Measurements from ENCODE around the gene MCM5.
A peak's percentile ranks its signal among the peaks of the same experiment; 100 is the strongest.
"Not testable (repeated sequence)": the region's sequence is repeated elsewhere in the genome, so short reads cannot be mapped to it uniquely, and the experiment has no call there.

The MCM5 gene

DNA sequence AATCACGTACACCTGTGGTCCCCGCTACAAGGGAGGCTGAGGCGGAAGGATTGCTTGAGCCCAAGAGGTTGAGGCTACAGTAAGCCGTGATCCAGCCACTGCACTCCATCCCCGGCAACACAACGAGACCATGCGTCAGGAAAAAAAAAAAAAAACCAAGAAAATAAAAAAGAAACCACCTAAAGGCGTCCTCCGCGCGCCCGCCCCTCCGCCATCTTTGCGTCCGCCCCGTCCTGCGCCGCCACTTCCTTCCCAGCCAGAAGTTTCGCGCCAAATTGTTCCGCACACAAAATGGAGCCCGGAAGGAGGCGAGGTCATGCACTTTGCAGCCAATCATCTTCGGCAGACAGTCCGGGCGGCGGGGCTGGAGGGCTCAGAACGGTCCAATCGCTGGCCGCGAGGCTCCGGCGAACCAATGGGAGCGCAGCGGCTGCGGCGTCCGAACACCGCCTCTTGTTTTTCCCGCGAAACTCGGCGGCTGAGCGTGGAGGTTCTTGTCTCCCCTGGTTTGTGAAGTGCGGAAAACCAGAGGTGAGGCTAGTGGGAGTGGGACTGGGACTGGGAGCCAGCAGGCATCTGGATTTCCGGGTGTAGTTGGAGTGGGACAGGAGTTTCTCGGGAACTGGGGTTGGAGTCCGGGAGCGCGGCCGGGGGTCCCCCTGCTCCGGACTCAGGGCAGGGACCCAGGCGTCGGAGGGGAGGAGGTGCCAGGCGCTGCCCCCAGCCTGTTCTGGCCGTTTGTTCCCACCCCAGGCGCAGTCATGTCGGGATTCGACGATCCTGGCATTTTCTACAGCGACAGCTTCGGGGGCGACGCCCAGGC is at the start of gene MCM5:
TSS of gene MCM5 (plus strand) at position 463 of the 823 bp plus-strand sequence. CDS start at position 762, 299 bp downstream.
- peak; percentile 98 for DNase-seq (ENCODE audit: low spot score)

DNA sequence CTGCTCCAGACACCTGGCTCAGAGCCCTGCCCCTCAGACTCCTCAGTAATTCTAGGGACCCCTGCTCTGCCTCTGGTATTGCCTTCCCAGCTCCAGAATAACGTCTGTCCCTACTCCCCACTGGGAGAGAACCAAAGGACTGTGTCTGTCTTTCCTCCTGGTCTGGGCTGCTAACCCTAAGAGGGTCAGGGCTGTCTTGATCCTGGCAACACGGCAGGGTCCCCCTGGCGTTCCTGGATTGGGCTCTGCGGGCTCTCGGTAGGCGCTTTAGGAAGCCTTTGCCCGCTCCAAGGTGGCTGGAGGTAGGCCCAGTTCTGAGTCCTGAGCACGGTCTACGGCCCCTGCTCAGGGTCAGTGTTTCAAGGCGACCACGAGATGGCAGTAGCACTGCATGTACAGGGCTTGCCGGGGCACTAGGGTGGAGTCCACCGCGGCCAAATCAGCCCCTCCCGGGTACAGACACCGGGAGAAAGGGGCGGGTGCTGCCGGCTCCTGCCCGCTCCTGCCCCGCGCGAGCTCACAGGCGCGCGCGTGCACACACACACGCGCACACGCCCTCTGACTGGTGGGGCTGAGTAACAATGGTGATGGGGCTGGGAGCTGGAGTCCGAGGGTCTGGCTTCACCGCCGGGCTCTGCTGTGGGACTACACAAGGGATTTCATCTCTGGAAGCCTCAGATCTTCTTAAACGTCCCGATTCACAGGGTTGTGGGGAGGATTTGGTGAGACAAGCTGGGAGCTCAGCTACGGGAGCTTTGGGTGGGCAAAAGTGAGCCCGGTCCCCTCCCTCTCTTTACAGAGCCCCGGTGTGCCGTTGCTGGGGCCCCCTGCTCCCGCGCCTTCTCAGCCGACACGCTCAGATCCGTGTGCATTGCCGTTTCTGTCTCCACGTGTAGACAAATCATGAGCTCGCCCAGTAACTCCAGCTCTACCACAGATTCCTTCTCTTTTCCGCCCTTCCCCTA is 49.1 kb upstream of the MCM5 start:
- DNase-seq (ENCODE audit: low spot score), result peak; percentile 94

DNA sequence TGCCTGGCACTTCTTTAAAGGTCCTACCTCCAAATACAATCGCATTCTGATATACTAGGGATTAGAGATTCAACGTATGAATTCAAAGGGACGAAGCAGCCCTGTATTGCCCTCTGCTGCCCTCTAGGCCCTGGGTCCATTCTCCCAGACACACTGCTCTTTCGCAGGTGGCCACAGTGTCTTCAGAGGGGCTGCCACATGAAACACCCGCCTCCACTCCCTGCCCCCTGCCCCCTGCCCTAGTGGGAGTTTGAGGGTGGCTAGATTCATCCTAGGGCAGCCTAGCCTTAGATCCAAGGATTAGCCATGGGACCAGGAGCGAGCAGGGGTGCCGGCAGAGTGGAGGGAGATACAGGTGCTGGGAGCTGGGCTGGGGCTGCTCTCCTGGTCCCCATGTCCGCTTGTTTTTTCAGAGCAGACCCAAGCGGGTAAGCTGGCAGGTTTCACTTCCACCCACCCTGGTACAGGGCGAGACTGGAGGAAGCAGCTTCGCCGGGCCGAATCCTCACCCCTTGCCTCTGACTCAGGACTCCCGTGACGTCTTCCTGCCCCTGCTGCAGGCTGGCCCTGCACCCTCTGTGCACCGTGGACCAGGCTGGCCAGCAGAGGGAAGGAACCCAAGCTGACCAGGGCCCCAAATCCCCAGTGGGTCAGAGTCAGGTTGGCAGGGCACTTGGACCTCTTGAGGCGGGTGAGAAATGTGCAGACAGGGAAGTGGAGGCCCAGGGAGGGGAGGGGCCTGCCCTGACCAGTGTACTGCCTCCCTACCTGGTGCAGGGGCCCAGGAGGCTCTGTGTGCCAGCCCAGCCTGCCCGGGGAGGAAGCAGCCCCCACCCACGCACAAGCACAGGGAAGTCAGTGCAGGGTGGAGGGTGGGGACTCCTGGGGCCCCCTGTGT is 47.5 kb upstream of the MCM5 start:
- DNase-seq (ENCODE audit: low spot score), result peak; percentile 84

DNA sequence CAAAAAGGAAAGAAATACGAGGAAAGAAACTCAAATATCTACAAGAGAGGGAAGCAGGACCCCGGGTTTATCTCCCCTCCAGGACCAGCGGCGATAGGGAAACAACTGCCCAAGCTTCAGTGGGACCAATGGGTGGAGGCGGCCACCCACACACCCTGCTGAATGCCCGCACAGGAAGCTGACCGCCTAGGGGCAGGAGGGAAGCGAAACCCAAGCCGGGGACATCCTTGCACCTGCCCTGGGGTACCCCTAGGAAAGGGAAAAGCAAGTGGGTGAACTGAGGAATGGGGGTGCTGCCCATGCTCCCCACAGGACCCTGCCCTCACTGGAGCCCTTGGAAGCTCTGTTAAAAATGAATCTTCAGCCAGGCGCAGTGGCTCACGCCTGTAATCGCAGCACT is 46.6 kb upstream of the MCM5 start:
- peak; percentile 53 for DNase-seq (ENCODE audit: low spot score)

DNA sequence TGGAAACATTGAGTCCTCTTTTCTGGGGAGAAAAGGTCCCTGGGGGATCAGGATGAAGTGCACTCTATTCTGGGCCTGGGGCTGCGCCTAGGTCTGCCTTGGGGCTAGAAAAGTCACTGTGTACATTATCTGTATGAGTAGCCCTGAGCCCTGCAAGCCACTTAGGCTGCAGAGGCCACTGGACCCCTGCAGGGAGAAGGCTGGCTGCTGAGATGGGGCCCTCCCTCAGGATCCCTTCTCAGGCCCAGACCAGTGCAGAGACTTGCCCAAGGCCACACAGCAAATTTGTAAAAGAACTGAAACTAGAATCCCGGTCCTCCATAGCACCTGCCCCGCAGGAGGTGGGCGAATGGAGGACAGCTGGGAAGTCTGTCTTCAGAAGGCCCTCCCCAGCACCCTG is 45.9 kb upstream of the MCM5 start:
- DNase-seq (ENCODE audit: low spot score), result no peak

DNA sequence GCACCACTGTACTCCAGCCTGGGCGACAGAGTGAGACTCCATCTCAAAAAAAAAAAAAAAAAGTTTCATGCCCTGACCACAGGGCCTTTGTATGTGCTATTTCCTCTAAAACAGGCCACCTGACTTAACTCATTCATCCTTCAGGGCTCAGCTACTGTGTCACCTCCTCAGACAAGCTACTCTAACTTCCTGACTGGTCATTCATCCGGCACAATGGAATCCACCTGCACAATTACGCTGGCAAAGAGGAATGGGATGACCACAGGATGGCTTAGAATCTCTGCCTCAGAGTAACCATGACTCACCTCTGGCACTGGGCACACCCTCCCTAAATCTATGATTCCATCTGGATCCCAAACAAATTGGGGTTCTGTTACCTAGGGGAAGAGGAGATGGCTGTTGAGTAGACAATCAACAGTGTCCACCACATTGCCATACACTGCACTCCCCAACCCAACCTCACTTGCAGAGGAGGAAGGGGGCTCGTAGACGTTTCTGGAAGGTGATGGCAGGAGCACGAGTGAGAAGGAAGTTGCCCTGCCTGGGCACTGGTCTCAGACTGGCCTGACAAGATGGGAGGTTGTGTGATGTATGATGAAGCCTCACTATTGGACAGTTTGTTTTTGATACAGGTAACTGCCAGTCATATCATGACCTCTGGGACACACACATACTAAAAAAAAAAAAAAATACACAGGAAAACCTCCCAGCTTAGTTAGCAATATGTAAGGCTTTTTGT is 41.9 kb upstream of the MCM5 start:
- DNase-seq (ENCODE audit: low spot score), result no peak

DNA sequence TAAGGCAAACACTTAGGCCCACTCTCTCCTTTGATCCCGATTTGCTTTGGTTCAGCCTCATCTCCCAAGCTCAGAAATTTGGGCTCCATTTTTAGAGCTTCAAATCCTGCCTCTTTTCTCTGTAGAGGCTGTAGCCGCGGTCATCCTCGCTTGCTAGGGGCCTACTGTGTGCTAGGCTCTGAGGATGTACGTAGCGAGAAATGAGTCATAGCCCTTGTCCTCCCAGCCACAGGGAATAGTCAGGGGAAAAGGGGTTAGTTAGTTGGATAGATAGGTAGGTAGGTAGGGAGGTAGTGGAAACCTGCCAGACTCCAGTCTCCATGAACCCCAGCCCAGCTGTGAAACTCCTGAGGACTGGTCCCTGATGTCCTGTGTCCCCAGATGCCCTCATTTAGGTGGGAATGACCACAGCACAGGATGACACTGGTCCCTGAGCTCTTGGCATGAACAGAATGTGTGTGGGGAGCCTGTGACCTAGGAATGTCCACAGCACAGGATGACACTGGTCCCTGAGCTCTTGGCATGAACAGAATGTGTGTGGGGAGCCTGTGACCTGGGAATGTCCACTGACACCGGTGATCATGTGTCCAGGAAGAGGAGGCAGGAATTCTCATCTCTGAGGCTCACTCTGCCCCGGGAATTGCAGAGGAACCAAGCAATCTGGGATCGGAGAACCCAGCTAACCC is 40.4 kb upstream of the MCM5 start:
- DNase-seq (ENCODE audit: low spot score), result no peak

DNA sequence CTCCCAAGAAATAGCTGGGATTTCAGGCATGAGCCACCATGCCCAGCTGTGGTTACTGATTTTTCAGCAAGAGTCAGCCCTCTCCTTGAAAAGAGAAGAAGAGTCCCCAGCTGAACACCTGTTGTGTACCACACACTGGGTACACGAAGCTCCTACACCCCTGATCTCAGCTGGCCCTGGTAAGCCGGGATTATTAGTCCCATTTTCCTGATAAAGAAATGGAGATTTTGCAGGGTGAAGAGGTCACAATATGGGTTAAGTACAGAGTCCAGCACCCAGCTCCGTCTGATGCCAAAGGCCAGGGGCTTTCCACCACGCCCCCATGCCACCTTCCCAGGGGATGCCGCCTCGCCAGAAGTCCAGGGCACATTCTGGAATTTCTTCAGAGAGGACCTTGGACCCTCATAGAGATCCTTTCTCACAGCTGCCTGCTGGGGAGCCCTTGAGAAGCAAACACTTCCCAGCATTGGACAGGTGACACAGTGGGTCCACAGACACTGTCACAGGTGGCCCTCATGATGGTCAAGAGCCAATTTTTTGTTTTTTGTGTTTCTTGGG is 38.9 kb upstream of the MCM5 start:
- DNase-seq (ENCODE audit: low spot score), result no peak

DNA sequence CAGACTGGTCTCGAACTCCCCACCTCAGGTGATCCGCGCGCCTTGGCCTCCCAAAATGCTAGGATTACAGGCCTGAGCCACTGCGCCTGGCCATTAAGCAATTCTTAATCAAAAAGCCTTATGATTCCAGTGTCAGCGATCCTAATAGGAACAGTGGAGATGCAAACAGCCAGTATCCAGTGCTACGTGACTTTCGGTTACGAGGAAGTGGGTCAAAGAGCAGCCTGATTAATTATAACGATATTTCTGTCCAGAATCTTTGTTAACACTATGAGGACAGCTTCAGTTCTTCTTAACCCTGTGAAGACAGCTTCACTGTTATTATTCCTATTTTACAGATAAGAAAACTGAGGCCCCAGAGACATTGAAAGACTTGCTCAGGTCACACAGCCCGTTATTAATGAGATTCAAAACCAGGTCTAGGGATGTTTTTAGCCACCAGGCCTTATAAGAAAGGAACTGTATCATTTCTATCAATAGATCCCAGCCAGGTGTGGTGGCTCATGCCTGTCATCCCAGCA is 36.3 kb upstream of the MCM5 start:
- no peak for DNase-seq (ENCODE audit: low spot score)

DNA sequence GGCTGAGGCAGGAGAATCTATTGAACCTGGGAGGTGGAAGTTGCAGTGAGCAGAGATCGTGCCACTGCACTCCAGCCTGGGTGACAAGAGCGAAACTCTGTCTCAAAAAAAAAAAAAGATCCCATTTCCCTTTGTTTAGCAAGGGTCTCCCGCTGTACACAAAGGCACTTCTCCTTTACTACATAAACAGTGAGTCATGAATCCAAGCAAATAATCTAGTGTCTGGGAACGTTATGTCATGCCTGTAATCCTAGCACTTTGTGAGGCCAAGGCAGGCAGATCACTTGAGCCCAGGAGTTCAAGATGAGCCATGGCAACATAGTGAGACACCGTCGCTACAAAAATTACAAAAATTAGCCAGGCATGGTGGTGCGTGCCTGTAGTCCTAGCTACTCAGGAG is 35.7 kb upstream of the MCM5 start:
- not testable (repeated sequence) for DNase-seq (ENCODE audit: low spot score)

DNA sequence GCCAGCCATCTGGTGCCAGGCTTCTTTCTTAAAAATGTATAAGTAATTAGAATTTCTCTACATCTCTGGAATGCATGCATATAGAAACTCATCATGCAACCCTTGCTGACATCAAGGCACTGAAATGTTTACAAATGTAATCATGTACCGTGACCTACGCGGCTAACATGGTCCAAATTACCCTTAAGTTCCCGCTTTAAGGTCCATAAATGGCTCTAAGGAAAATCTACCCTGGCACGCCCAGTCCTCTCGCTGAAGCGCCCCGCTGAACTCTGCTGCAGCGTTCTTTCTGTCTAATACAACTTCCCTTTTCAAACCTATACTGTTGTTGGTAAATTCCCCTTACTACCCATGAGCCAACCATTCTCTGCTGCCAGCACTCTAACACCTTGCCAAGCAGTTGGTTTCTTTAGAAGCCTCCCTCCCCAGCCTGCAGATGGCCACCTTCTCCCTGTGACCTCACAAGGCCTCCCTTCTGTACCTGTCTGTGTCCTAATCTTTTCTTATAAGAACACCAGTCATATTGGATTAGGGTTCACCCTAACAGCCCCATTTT is 32.5 kb upstream of the MCM5 start:
- no peak for DNase-seq (ENCODE audit: low spot score)

DNA sequence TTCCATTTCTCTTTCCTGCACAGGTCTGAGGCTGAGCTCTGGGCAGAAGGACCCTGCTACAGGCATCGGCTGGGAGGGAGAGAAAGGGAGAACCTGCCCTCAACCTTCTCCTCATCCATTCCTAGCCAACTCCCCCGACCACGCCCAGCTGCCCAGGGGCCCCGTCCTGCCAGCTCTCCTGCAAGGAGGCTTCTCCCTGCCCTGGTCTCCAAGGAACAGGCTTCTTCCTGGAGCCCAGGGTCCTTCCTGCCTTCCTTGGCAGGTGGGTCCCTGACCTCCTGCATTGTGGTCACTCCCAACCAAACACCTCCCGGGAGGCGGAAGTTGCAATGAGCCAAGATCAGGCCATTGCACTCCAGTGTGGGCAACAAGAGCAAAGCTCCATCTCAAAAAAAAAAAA is 31.6 kb upstream of the MCM5 start:
- DNase-seq (ENCODE audit: low spot score), result no peak

DNA sequence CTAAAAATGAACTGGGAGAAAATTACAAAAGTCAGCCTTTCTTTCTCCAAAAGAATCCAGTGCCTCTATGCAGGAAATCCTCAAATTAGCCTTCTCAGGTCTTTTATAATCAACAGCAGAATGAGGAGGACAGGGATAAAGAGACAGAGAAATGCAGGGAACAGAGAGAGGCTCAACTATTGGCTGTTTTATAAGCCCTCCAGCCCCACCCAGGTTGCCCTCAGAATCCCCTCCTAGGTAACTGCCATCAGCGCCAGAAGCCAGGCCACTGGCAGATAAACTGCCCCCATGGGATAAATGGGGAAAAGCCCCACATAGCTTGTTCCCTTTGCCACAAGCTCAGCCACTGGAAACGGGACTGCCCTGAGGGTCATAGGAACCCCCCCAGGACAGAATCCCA is 29.9 kb upstream of the MCM5 start:
- no peak for DNase-seq (ENCODE audit: low spot score)

DNA sequence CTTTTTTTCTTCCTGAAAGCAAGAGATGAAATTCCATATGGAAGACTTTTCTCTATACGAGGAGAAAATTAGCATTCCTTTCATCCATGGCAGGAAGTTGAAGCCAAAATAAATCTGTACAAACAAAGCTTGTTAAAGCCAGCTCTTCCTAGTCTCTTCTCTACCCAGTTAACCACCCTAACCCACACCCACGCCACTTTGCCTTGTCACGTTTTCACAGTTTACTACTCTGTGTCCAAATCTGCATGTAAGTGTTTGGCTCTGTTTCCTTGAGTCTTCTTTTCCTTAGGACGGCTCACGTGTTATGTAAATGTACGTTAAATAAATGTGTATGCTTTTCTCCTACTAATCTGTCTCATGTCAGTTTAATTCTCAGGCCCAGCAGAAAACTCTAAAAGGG is 26.2 kb upstream of the MCM5 start:
- DNase-seq (ENCODE audit: low spot score), result no peak

DNA sequence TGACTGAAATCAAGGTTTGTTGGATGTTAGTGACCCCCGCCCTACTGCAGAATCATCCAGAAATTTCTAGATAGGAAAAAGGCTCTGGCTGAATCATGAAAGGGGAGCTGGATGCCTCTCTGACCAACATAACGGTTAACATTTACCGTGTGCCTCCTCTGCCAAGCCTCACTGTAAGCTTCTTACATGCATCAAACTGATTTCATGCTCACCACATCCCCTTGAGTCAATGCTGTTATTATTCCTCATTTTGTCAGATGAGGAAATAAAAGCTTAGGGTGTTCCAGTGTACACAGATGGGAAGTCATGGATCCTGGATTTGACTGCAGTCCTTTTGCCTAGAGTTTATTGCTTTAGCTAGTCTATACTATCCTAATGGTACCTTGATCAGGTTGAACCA is 24.9 kb upstream of the MCM5 start:
- DNase-seq (ENCODE audit: low spot score), result no peak

DNA sequence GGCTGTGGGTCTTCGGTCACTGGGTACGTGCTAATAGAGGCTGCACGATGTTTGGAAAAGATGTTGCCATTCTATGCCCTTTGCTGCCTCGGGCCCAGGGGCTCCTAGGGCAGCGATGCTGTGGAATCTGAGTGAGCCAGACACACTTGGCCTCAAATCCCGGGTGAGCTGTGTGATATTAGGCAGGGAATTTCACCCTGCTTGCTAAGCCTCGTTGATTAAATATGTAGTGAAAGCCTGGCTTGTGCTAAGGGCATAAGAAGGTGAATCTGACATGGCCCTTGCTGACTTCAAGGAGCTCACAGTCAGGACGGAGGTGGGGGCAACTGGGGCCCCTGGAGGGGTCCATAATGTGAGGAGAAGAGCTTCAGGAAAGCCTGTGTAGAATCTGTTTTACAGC is 24.4 kb upstream of the MCM5 start:
- DNase-seq (ENCODE audit: low spot score), result no peak

DNA sequence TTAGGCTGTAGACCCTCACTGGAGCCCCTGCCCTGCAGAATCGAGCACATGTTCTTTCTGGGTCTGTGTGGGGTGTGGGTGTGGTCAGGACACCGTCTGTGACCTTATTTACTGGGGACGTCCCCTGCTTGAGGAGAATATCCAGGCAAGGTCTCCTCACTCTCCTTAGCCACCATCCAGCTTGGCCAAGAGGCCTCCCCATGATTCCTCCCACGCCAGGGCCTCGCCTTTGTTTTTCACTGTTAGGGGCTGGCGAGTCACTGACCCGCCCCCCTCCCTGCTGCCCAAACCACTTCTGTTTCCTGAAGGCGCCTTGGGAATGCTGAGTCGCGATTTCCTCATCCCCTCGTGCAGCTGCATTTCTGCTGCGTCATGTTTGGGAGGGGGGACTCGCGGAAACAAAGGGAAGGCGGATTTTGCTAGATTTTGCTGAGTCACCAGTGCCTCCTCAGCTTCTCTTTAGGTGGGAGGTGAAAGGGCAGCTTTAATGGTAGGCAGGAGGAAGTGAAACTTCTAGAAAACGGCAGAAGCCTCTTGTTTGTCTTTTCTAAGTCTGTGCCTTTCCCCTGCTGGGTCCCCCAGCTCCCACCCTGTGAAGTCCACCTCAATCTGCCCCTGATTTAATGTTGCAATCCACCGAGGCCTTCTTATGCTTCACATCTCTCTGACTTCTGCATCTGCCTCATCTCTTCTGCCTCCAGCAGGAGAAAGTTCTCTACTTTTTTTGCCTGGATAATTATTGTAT is 23.0 kb upstream of the MCM5 start:
- DNase-seq (ENCODE audit: low spot score), result peak; percentile 90

DNA sequence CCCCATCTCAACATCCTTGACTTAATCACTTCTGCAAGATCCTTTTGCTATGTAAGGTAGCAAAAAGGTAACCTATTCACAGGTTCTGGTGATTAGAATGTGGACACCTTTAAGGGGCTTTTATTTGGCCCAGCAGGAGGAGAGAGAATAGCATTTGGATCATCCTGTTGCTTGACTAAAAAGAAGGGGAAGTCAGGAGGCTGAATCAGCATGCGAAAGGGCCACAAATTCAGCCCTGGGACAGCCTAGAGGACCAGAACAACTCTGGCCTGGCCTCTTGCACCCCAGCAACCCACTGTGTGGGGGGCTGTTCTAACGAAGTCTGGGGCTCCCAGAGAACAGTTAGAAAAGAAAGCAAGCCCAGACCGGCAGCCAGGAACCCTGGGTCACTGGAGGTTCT is 22.2 kb upstream of the MCM5 start:
- DNase-seq (ENCODE audit: low spot score), result peak; percentile 41

DNA sequence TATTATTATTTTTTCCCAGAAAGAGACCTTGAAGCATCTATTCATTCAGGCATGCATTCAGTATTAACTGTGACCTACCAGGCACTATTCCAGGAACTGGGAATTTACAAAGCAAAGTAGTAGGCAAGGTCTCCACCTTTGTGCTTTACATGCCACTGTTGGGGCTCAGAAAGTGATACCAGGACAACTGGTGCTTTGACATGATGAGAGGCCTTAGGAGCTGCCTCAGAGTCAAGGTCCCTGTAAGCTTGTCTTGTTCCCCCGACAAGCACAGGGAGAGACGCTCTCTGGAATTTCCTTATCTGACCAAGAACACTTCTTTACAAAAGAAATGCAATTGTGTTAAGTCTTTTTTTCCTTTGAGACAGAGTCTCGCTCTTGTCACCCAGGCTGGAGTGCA is 21.3 kb upstream of the MCM5 start:
- DNase-seq (ENCODE audit: low spot score), result no peak
